K562 (cell line): ENCODE results near the gene NR1H2. TPM values are rescaled to one million over a fixed set of nuclear protein-coding genes. Genes with fewer than 3 reads are reported as not detected.

Experiments
- ATAC-seq: fragments of 200-7000 bp; cut with Tn5 transposase; 3 replicates; pipeline ENCODE4 v1.9.1; 2020; ENCODE audit warnings: moderate library complexity
- BruUV-seq: library from RNA; stranded (reverse); fragments of 400-500 nt; replicated peaks from 2 replicates; lab custom pipeline; 2021; lab: Mats Ljungman, UMichigan
- CTCF ChIA-PET: fragments of 300-600 bp; formaldehyde crosslinking; extraction: SDS; loops from one replicate; lab custom pipeline; 2021; ENCODE audit warnings: low intra/inter-chr PET ratio; lab: Yijun Ruan, JAX
- POLR2A ChIA-PET: fragments of 300-600, 350-650 bp; sonication (Branson Sonifier 250); formaldehyde crosslinking; extraction: SDS; loops from one replicate; lab custom pipeline; 2021; ENCODE audit warnings: antibody characterized with exemption, inconsistent platforms; lab: Yijun Ruan, JAX
- DNase-seq, 4 experiments: peaks; one replicate each; pipeline versions ENCODE4 v3.0.0 to v3.0.0-alpha.2; 2011 to 2018; ENCODE audit warnings: low spot score in 3 of 4, mixed read lengths in 3 of 4; ENCODE audit errors: extremely low read depth in 1 of 4
- FAIRE-seq: peaks from 2 replicates; lab custom pipeline; 2011; peaks lifted over from hg19 to GRCh38; lab: Jason Lieb, UNC
- H2AFZ ChIP-seq: 2 replicates; pipeline ENCODE4 v1.6.0; 2011; ENCODE audit warnings: low read depth, low read length, control low read depth, inconsistent platforms
- H3K27ac ChIP-seq: fragments of 200-600 bp; 3 replicates; pipeline ENCODE4 v1.8.0; 2011; ENCODE audit warnings: low read depth, mild to moderate bottlenecking, control low read depth, inconsistent platforms, low read length, moderate library complexity, mixed read lengths; ENCODE audit errors: extremely low read depth
- H3K27me3 ChIP-seq, 2 experiments: fragments of 300-600 bp in 1 of 2; 2 replicates in 1 of 2; 3 replicates in 1 of 2; pipeline versions ENCODE4 v1.6.0 to v1.8.0; 2011; ENCODE audit warnings: inconsistent platforms in 2 of 2, low read length in 2 of 2, mild to moderate bottlenecking in 1 of 2, mixed read lengths in 1 of 2, moderate library complexity in 1 of 2; ENCODE audit not compliant: control insufficient read depth in 2 of 2, insufficient read depth in 2 of 2
- H3K36me3 ChIP-seq: fragments of 300-600 bp; 3 replicates; pipeline ENCODE4 v1.8.0; 2011; ENCODE audit warnings: mild to moderate bottlenecking, low read length, inconsistent platforms; ENCODE audit not compliant: control insufficient read depth, insufficient read depth
- H3K4me1 ChIP-seq, 2 experiments: fragments of 200-600 bp in 1 of 2; replicated peaks in 1 of 2; 2 replicates in 1 of 2; 3 replicates in 1 of 2; pipeline versions ENCODE4 v1.5.1 to v1.8.0; 2011; ENCODE audit warnings: inconsistent platforms in 2 of 2, low read length in 2 of 2, mild to moderate bottlenecking in 1 of 2, mixed read lengths in 1 of 2, moderate library complexity in 1 of 2; ENCODE audit not compliant: control insufficient read depth in 2 of 2, insufficient read depth in 2 of 2
- H3K4me2 ChIP-seq: 2 replicates; pipeline ENCODE4 v1.6.1; 2011; ENCODE audit warnings: low read length, control low read depth, inconsistent platforms, mixed read lengths; ENCODE audit not compliant: insufficient read depth
- H3K4me3 ChIP-seq: fragments of 200-600 bp; sonication (generic), shearing (Covaris generic); 2 replicates; pipeline ENCODE4 v1.5.1; 2016; ENCODE audit warnings: control low read depth, inconsistent platforms
- H3K79me2 ChIP-seq: fragments of 200-600 bp; 3 replicates; pipeline ENCODE4 v1.8.0; 2011; ENCODE audit warnings: low read length, inconsistent platforms; ENCODE audit not compliant: control insufficient read depth, insufficient read depth
- H3K9ac ChIP-seq, 2 experiments: 2 replicates each; pipeline versions ENCODE4 v1.6.0 to v1.6.1; 2011; ENCODE audit warnings: low read depth in 2 of 2, low read length in 2 of 2, control low read depth in 1 of 2, inconsistent platforms in 1 of 2, mild to moderate bottlenecking in 1 of 2, mixed read lengths in 1 of 2; ENCODE audit not compliant: insufficient read depth in 1 of 2
- H3K9me1 ChIP-seq: one replicate; pipeline ENCODE4 v1.6.0; 2011; ENCODE audit warnings: inconsistent platforms, mild to moderate bottlenecking, low read length, moderate library complexity; ENCODE audit not compliant: control insufficient read depth, insufficient read depth
- H3K9me3 ChIP-seq: replicated peaks from 2 replicates; pipeline ENCODE4 v1.5.1; 2011; ENCODE audit warnings: low read depth, low read length, inconsistent platforms; ENCODE audit not compliant: control insufficient read depth, insufficient read depth
- H4K20me1 ChIP-seq: replicated peaks from 2 replicates; pipeline ENCODE4 v1.6.1; 2011; ENCODE audit warnings: low read length, inconsistent platforms, mixed read lengths; ENCODE audit not compliant: control insufficient read depth, insufficient read depth
- ETS2 ChIP-seq: IDR thresholded peaks from 2 replicates; pipeline ENCODE4 v1.6.1; 2016; ENCODE audit warnings: borderline replicate concordance, missing genetic modification characterization, mild to moderate bottlenecking, moderate library complexity, missing compliant biosample characterization; ENCODE audit not compliant: poor library complexity, severe bottlenecking
- ETV6 ChIP-seq, 3 experiments: fragments of 150-350 bp in 1 of 3; sonication (generic) in 1 of 3; formaldehyde crosslinking in 1 of 3; IDR thresholded peaks; 2 replicates each; pipeline versions ENCODE4 v1.6.1 to v1.8.0; 2014 to 2022; ENCODE audit warnings: borderline replicate concordance in 2 of 3, low read depth in 2 of 3, antibody characterized with exemption in 1 of 3, low read length in 1 of 3, mild to moderate bottlenecking in 1 of 3, missing genetic modification reagents in 1 of 3
- KDM1A ChIP-seq, 2 experiments: fragments of 450-650 bp; IDR thresholded peaks; 2 replicates each; pipeline ENCODE4 v1.6.1; 2016; ENCODE audit warnings: mild to moderate bottlenecking in 2 of 2
- MCM3 ChIP-seq: fragments of 450-650 bp; IDR thresholded peaks from 2 replicates; pipeline ENCODE4 v1.6.1; 2016
- NR2C1 ChIP-seq, 2 experiments: fragments of 450-650 bp; IDR thresholded peaks; 2 replicates each; pipeline ENCODE4 v1.6.1; 2017; ENCODE audit warnings: mild to moderate bottlenecking in 2 of 2, antibody characterized with exemption in 1 of 2, inconsistent platforms in 1 of 2, missing compliant biosample characterization in 1 of 2, missing genetic modification characterization in 1 of 2
- PTBP1 ChIP-seq: fragments of 200-400 bp; formaldehyde crosslinking; IDR thresholded peaks from 2 replicates; pipeline ENCODE4 v1.6.1; 2017; ENCODE audit warnings: low read depth, low read length
- RBFOX2 ChIP-seq: fragments of 200-400 bp; formaldehyde crosslinking; IDR thresholded peaks from 2 replicates; pipeline ENCODE4 v1.6.1; 2017; ENCODE audit warnings: low read depth, mild to moderate bottlenecking, low read length, moderate library complexity
- RBM14 ChIP-seq: fragments of 200-400 bp; formaldehyde crosslinking; IDR thresholded peaks from 2 replicates; pipeline ENCODE4 v1.6.1; 2018; ENCODE audit warnings: low read depth, mild to moderate bottlenecking, low read length, moderate library complexity, borderline replicate concordance; ENCODE audit not compliant: insufficient read depth
- RBM15 ChIP-seq: fragments of 200-400 bp; formaldehyde crosslinking; IDR thresholded peaks from 2 replicates; pipeline ENCODE4 v1.6.1; 2018; ENCODE audit warnings: mild to moderate bottlenecking, low read length, moderate library complexity; ENCODE audit not compliant: insufficient read depth
- RCOR1 ChIP-seq, 2 experiments: IDR thresholded peaks; 2 replicates each; pipeline ENCODE4 v1.6.1; 2012; ENCODE audit warnings: low read depth in 2 of 2, low read length in 2 of 2, borderline replicate concordance in 1 of 2, improper control_type of control experiment in 1 of 2
- SIN3B ChIP-seq: fragments of 450-650 bp; IDR thresholded peaks from 2 replicates; pipeline ENCODE4 v1.6.1; 2017; ENCODE audit warnings: low read depth, mild to moderate bottlenecking, moderate library complexity
- SMARCA5 ChIP-seq: fragments of 450-650 bp; IDR thresholded peaks from 2 replicates; pipeline ENCODE4 v1.6.1; 2016
- TARDBP ChIP-seq: fragments of 450-650 bp; IDR thresholded peaks from 2 replicates; pipeline ENCODE4 v1.6.1; 2016
- TEAD1 ChIP-seq, 2 experiments: fragments of 450-650 bp in 1 of 2; sonication (generic) in 1 of 2; formaldehyde crosslinking; IDR thresholded peaks; 2 replicates each; pipeline versions ENCODE4 v1.4.0 to v1.8.0; 2020 to 2022; ENCODE audit warnings: mild to moderate bottlenecking in 2 of 2, missing genetic modification reagents in 1 of 2
- ZNF707 ChIP-seq: fragments of 250-450 bp; sonication (Bioruptor Pico); conservative IDR thresholded peaks from 2 replicates; pipeline ENCODE4 v1.8.0; 2022; ENCODE audit warnings: inconsistent platforms, mild to moderate bottlenecking, moderate library complexity
- WGBS: fragments of 100-300 bp; shearing (Covaris generic); methylation state at CpG from one replicate; pipeline ENCODE4 v1.1.6; 2016; ENCODE audit warnings: low coverage, mixed read lengths; ENCODE audit not compliant: insufficient coverage; ENCODE audit errors: missing lambda C conversion rate; 5-methylcytosine and 5-hydroxymethylcytosine counted together
- in situ Hi-C: fragments of 300-500 bp; cut with MboI; formaldehyde crosslinking; loops from 4 replicates; pipeline ENCODE4 v1.15.0; 2018; ENCODE audit warnings: inconsistent platforms, mixed read lengths
- intact Hi-C: fragments of 100-400 bp; cut with micrococcal nuclease; formaldehyde crosslinking; loops from 2 replicates; pipeline ENCODE4 v1.14.2; 2022
- polyA plus RNA-seq, 8 experiments: library from polyadenylated mRNA; depleted of rRNA in 4 of 8; stranded (reverse) in 5 of 8; unstranded in 3 of 8; fragments of >200 nt; fragmentation: Nextera tagmentation in 2 of 8; fragmentation: Illumina TruSeq in 1 of 8; extraction: Ambion mirVana in 2 of 8; extraction: Trizol in 1 of 8; gene quantifications; 2 replicates each; pipeline versions ENCODE4 v1.2.1 to v1.2.3, GENCODE V29; 2011 to 2014; ENCODE audit warnings: inconsistent platforms in 1 of 8, missing spikeins in 1 of 8
- total RNA-seq, 7 experiments: library from RNA; depleted of rRNA in 6 of 7; stranded (reverse); fragments of >200 nt in 6 of 7; fragmentation: Illumina TruSeq in 2 of 7; extraction: Trizol in 2 of 7; gene quantifications; 2 replicates each; pipeline versions ENCODE4 v1.2.1 to v1.2.3, GENCODE V29; 2011 to 2021; ENCODE audit warnings: low replicate concordance in 1 of 7
- TF ChIP-seq, protein P1 (sequence below), 2 experiments: fragments of 200-800 bp in 1 of 2; sonication (Bioruptor generic) in 1 of 2; sonication (generic) in 1 of 2; formaldehyde crosslinking in 1 of 2; IDR thresholded peaks in 1 of 2; conservative IDR thresholded peaks in 1 of 2; 2 replicates each; pipeline versions ENCODE4 v1.5.0 to v1.6.1; 2016 to 2020; ENCODE audit warnings: missing compliant biosample characterization in 1 of 2, missing genetic modification characterization in 1 of 2, missing genetic modification reagents in 1 of 2
- TF ChIP-seq, protein P2 (sequence below): sonication (generic); formaldehyde crosslinking; IDR thresholded peaks from 2 replicates; pipeline ENCODE4 v1.9.0; 2022; ENCODE audit warnings: mild to moderate bottlenecking, missing genetic modification reagents
- TF ChIP-seq, protein P3 (sequence below): sonication (generic); formaldehyde crosslinking; IDR thresholded peaks from 2 replicates; pipeline ENCODE4 v1.8.0; 2022; ENCODE audit warnings: mild to moderate bottlenecking, missing genetic modification reagents

Gene NR1H2
- total and polyA plus RNA-seq, 9 of the 15 experiments (the other 6 are each of a cell fraction or from before 2014, with no cell fraction given) = 0.11 to 73.8 (median 24.0) TPM

DNA sequence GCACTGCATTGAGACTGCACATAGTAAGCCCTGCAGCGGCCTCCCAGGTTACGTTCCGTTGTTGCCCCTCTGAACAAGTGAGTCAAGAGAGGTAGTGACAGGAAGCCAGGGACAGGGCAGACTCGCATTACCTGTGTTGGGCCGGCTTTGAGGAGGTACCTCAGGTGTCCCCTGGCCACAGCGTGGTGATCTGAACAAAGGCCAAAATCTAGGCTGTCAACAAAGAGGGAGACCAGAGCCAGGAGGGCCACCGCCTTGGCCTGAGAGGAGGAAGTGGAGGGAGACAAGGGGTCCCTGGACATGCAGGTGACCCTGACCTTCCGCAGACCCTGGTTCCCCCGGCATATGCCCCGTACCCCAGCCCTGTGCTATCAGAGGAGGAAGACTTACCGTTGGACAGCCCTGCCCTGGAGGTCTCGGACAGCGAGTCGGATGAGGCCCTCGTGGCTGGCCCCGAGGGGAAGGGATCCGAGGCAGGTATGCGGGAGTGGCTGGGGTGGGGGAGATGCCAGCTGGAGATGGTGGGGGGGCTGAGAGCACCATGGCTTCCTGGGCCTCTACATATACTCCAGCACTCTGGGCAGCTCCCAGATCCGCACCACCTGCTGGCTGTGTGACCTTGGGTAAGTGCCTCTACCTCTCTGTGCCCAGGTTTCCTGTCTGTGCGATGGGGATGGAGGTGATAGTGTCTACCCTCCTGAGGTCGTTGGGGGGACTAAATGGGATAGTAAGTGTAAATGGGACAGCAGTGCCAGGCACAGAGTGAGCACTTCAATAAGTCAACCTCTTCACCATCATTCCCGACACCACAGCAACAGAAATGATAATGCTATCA is 47.2 kb downstream of the NR1H2 start:
- CTCF ChIA-PET = no interaction called here
- TF ChIP-seq PTBP1 = no peak
- TF ChIP-seq TEAD1 (CRISPR knock-in tag; IDR thresholded peaks at IDR 0.05) = no peak
- TF ChIP-seq, protein P1, sequence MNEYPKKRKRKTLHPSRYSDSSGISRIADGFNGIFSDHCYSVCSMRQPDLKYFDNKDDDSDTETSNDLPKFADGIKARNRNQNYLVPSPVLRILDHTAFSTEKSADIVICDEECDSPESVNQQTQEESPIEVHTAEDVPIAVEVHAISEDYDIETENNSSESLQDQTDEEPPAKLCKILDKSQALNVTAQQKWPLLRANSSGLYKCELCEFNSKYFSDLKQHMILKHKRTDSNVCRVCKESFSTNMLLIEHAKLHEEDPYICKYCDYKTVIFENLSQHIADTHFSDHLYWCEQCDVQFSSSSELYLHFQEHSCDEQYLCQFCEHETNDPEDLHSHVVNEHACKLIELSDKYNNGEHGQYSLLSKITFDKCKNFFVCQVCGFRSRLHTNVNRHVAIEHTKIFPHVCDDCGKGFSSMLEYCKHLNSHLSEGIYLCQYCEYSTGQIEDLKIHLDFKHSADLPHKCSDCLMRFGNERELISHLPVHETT (CRISPR knock-in tag; conservative IDR thresholded peaks at IDR 0.05 in 1 of 2, IDR thresholded peaks at IDR 0.05 in 1 of 2) = no peak
- no peak for TF ChIP-seq RBFOX2
- TF ChIP-seq, protein P2, sequence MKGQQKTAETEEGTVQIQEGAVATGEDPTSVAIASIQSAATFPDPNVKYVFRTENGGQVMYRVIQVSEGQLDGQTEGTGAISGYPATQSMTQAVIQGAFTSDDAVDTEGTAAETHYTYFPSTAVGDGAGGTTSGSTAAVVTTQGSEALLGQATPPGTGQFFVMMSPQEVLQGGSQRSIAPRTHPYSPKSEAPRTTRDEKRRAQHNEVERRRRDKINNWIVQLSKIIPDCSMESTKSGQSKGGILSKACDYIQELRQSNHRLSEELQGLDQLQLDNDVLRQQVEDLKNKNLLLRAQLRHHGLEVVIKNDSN (CRISPR knock-in tag) = no peak
- peak in 1 of 2 experiments; percentile 19; a peak in 1 of 4 replicates for TF ChIP-seq KDM1A (IDR thresholded peaks at IDR 0.05)
- no peak for TF ChIP-seq MCM3
- no peak for TF ChIP-seq RBM14
- no peak for TF ChIP-seq NR2C1 (IDR thresholded peaks at IDR 0.05)
- no peak for TF ChIP-seq NR2C1 (tag; IDR thresholded peaks at IDR 0.05)
- no peak for TF ChIP-seq RCOR1 (IDR thresholded peaks at IDR 0.05; ENCODE audit: borderline replicate concordance in 1 of 2, low read depth in 2 of 2, low read length in 2 of 2)
- TF ChIP-seq ZNF707 (CRISPR knock-in tag) = no peak
- TF ChIP-seq RBM15 = no peak
- TF ChIP-seq SIN3B = no peak
- TF ChIP-seq SMARCA5 = 0 out of 2 replicates have a peak, but pooled peaks have one; percentile 52
- TF ChIP-seq ETS2 (tag) = no peak
- no peak for TF ChIP-seq TARDBP
- TF ChIP-seq ETV6 (IDR thresholded peaks at IDR 0.05; ENCODE audit: borderline replicate concordance in 1 of 2, low read depth in 2 of 2, low read length in 1 of 2) = no peak
- no peak for TF ChIP-seq ETV6 (CRISPR knock-in tag; IDR thresholded peaks at IDR 0.05; ENCODE audit: borderline replicate concordance)
- TF ChIP-seq, protein P3, sequence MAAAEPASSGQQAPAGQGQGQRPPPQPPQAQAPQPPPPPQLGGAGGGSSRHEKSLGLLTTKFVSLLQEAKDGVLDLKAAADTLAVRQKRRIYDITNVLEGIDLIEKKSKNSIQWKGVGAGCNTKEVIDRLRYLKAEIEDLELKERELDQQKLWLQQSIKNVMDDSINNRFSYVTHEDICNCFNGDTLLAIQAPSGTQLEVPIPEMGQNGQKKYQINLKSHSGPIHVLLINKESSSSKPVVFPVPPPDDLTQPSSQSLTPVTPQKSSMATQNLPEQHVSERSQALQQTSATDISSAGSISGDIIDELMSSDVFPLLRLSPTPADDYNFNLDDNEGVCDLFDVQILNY (CRISPR knock-in tag) = no peak

More for the DNA sequence above, 47.2 kb downstream of the NR1H2 start:
- H3K36me3 ChIP-seq = no peaks in the 10 kb centered on the region
- in situ Hi-C loops = no loop called here
- no peak overlapping the region for H2AFZ ChIP-seq
- H4K20me1 ChIP-seq = no peaks in the 10 kb centered on the region
- DNase-seq (no peak), ATAC-seq (no peak), FAIRE-seq (no peak)
- POLR2A ChIA-PET = no interaction called here
- no peak overlapping the region for H3K4me2 ChIP-seq
- H3K27me3 ChIP-seq = no peaks in the 10 kb centered on the region
- no TSS peak for BruUV-seq
- no peak overlapping the region for H3K4me3 ChIP-seq
- no peaks in the 10 kb centered on the region for H3K9me3 ChIP-seq
- intact Hi-C loops = no loop called here
- H3K9me1 ChIP-seq = no peaks in the 10 kb centered on the region
- H3K4me1 ChIP-seq = peaks cover 0 to 22% of the 10 kb centered on the region in 2 experiments; a peak in 2 of 5 replicates
- H3K9ac ChIP-seq = peak overlapping the region in 1 of 2 experiments; percentile 28; a peak in 1 of 4 replicates
- WGBS = 79% methylated on average over 18 of the region's 22 CpGs
- no peak overlapping the region for H3K27ac ChIP-seq
- H3K79me2 ChIP-seq = no peaks in the 10 kb centered on the region
